Measurements from ENCODE around the gene HEXIM2.
"Not testable (repeated sequence)": the region's sequence is repeated elsewhere in the genome, so short reads cannot be mapped to it uniquely, and the experiment has no call there.

Gene HEXIM2

GRCh38 chr17:45168991-45169752 lies 7.5 kb downstream of the HEXIM2 start:
- no peak for DNase-seq (ENCODE audit: extremely low read depth in 1 of 2, low read depth in 1 of 2)

- DNase-seq (ENCODE audit: extremely low read depth in 1 of 2, low read depth in 1 of 2) = no peak
Measured at GRCh38 chr17:45170280-45170930, 8.7 kb downstream of the HEXIM2 start.

- no peak for DNase-seq (ENCODE audit: extremely low read depth in 1 of 2, low read depth in 1 of 2)
Measured at GRCh38 chr17:45170931-45171337, 9.3 kb downstream of the HEXIM2 start.

GRCh38 chr17:45171338-45172231 lies 9.9 kb downstream of the HEXIM2 start:
- no peak for DNase-seq (ENCODE audit: extremely low read depth in 1 of 2, low read depth in 1 of 2)

- DNase-seq (ENCODE audit: extremely low read depth in 1 of 2, low read depth in 1 of 2) = no peak
Measured at GRCh38 chr17:45172232-45172540, 10.5 kb downstream of the HEXIM2 start.

GRCh38 chr17:45172541-45173286 lies 11.0 kb downstream of the HEXIM2 start:
- DNase-seq (ENCODE audit: extremely low read depth in 1 of 2, low read depth in 1 of 2) = peak in 1 of 2 donors; percentile 24

GRCh38 chr17:45175759-45176115 lies 14.1 kb downstream of the HEXIM2 start:
- DNase-seq (ENCODE audit: extremely low read depth in 1 of 2, low read depth in 1 of 2) = no peak

- DNase-seq (ENCODE audit: extremely low read depth in 1 of 2, low read depth in 1 of 2) = no peak
Measured at GRCh38 chr17:45177563-45177962, 15.9 kb downstream of the HEXIM2 start.

- DNase-seq (ENCODE audit: extremely low read depth in 1 of 2, low read depth in 1 of 2) = no peak
Measured at GRCh38 chr17:45184144-45184543, 22.5 kb downstream of the HEXIM2 start.

GRCh38 chr17:45186801-45187354 lies 25.2 kb downstream of the HEXIM2 start:
- no peak for DNase-seq (ENCODE audit: extremely low read depth in 1 of 2, low read depth in 1 of 2)

- no peak for DNase-seq (ENCODE audit: extremely low read depth in 1 of 2, low read depth in 1 of 2)
Measured at GRCh38 chr17:45189009-45189408, 27.3 kb downstream of the HEXIM2 start.

GRCh38 chr17:45190503-45191255 lies 29.0 kb downstream of the HEXIM2 start:
- DNase-seq (ENCODE audit: extremely low read depth in 1 of 2, low read depth in 1 of 2) = no peak

GRCh38 chr17:45195424-45195823 lies 33.7 kb downstream of the HEXIM2 start:
- DNase-seq (ENCODE audit: extremely low read depth in 1 of 2, low read depth in 1 of 2) = no peak

- DNase-seq (ENCODE audit: extremely low read depth in 1 of 2, low read depth in 1 of 2) = no peak
Measured at GRCh38 chr17:45197108-45197507, 35.4 kb downstream of the HEXIM2 start.

- peak; percentile 55 to 83 for DNase-seq (ENCODE audit: extremely low read depth in 1 of 2, low read depth in 1 of 2)
Measured at GRCh38 chr17:45197555-45198334, 36.1 kb downstream of the HEXIM2 start.

- no peak for DNase-seq (ENCODE audit: extremely low read depth in 1 of 2, low read depth in 1 of 2)
Measured at GRCh38 chr17:45200701-45201100, 39.0 kb downstream of the HEXIM2 start.

GRCh38 chr17:45201457-45201856 lies 39.8 kb downstream of the HEXIM2 start:
- DNase-seq (ENCODE audit: extremely low read depth in 1 of 2, low read depth in 1 of 2) = no peak

GRCh38 chr17:45201880-45202279 lies 40.2 kb downstream of the HEXIM2 start:
- DNase-seq (ENCODE audit: extremely low read depth in 1 of 2, low read depth in 1 of 2) = not testable (repeated sequence)
